ENCODE results near the gene OR52M1. TPM values are rescaled to one million over a fixed set of nuclear protein-coding genes. Genes with fewer than 3 reads are reported as not detected.
"Not testable (repeated sequence)": the region's sequence is repeated elsewhere in the genome, so short reads cannot be mapped to it uniquely, and the experiment has no call there.

The OR52M1 gene, protein sequence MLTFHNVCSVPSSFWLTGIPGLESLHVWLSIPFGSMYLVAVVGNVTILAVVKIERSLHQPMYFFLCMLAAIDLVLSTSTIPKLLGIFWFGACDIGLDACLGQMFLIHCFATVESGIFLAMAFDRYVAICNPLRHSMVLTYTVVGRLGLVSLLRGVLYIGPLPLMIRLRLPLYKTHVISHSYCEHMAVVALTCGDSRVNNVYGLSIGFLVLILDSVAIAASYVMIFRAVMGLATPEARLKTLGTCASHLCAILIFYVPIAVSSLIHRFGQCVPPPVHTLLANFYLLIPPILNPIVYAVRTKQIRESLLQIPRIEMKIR
- total RNA-seq, result not detected

DNA sequence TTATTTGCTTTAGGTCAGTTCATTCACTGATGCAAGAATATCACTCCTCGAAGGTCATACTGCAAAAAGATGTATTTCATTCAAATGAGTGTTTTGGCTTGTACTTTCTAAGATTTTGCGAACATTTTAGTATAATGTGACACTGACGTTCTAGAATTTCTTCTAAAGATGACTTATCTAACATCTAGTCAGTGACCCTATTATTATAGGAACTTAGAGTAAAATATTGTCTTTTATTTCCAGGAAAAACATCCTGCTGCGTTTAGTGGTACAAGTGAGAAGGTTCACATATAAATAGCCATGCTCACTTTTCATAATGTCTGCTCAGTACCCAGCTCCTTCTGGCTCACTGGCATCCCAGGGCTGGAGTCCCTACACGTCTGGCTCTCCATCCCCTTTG, at the start of gene OR52M1:
TSS of gene OR52M1 (plus strand) at position 301 of the 400 bp plus-strand sequence. CDS start at position 301, 0 bp downstream.
- ATAC-seq, result no peak
- no peak for DNase-seq (ENCODE audit: low spot score)

DNA sequence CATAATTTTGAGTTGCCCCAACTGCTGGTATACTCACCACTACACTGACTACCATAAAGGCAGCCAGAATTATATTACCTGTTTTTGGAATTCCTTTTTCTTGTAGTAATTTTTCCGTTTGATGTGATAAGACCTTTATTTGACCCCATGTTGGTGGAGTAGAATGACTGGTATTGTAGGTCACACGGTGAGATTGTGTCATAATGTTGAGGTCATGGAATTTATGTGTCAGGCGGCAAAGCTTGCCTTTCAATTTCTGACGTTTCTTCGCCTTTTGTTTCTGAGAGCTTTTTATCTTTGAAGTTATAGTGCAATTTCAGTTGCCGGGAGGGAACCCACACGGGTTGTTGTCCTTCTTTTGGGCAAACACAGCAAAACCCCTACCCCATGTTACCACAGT, 49.5 kb upstream of the OR52M1 start:
- DNase-seq (ENCODE audit: low spot score), result no peak
- no peak for ATAC-seq

DNA sequence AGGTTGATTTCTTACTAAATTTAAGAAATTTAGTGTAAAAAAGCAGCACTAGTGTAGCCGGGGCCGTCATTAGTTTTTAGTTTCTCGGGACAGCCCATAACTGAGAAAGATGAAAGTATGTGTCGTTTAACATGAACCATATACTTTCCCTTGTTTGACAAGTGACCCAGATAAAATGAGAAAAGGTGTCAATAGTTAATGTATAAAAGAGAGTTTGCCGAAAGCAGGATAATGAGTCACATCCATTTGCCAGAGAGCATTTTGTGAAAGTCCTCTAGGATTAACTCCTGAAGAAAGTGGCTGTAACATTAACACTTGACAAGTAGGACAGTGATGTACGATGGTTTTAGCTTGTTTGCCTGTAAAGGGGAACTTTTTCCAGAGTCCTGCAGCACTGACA, 49.0 kb upstream of the OR52M1 start:
- DNase-seq (ENCODE audit: low spot score) (no peak), ATAC-seq (no peak)

DNA sequence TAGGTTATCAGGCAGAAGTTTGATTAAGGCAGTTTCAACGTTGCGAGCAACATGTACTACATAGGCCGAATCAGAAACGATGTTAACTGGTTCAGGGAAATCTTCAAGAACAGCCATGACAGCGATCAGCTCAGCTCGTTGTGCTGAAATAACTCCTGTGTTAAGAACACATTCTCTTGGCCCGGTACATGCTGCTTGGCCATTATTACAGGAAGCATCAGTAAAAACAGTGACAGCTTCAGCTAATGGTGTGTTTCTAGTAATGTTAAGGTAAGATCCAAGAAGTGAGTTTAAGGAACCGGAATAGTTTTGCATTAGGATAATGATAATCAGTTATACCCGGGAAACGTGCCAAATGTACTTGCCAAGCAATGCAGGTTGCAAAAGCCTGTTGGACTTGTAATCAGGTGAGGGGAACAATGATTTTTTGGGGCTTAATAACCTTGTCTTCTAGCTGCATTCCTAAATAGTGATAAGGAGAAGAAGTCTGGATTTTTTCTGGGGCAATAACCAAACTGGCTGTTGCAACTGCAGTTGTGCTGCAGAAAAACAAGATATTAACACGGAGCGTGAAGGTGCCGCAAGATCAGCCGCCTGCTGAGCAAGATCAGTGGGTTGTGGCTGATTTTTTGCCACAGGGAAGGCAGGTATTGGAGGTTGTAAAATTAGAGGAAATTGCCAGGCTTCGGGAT, 48.3 kb upstream of the OR52M1 start:
- DNase-seq (ENCODE audit: low spot score) (no peak), ATAC-seq (peak; percentile 16)

DNA sequence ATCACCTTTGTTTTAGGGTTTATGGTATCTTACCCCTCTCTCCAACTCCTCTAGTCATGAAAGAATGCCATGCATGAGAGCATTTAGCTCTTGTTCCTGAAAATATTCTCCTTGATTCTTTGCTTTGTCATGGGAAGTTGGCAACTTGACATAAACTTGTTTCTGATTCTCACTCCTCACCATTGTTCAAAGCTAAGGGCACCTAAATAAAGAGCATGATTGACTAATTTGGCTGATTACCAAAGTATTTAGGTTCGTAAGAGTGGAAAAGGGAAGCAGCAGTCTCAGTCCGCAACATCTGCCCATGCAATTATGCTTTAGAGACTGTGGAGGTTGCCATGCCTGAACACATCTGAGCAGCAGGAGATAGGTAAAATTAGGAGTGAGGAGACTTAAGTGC, 36.1 kb upstream of the OR52M1 start:
- DNase-seq (ENCODE audit: low spot score) (no peak), ATAC-seq (no peak)

DNA sequence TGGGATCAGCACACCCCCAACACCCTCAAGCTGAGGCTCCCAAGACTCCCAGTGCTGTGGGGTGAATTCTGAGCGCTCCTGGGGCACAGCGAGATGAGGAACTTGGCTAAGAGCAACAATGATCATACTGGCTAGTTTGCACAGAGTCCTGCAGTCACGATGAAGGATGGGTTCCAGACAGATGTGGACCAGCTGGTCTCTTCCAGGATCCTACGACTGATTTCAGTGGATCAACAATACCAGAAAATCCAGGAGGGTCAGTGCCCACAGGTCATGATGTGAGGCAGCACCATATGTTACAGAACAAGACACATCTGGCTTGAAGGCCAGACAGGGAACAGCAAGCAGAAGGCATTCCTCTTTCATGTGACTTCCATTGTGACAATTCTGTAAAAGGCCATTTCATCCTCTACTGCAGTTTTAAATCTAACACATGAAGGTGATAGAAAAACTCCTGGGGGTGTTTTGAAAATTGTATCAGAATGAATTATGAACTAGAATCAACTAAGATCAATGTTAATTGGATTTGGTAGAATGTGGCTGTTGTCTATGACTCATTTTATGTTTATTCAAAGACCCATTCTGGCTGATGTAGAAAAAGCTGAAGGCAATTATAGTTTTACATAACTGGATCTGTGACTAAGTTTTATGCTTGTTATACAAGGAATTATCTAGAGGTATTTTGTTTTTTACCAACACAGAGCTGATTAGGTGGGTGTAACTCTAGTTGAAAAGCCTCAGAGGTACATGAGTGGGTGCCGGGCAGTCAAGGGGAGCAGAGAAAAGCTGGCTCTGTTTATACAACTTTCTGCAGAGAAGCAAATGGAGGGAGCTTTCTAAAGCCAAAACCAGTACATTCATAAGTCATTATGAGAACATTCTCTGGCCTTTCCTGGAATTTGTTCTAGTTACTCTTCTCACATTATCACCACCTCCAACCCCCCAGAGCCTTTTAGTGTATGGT, 33.4 kb upstream of the OR52M1 start:
- ATAC-seq (no peak), DNase-seq (ENCODE audit: low spot score) (no peak)

DNA sequence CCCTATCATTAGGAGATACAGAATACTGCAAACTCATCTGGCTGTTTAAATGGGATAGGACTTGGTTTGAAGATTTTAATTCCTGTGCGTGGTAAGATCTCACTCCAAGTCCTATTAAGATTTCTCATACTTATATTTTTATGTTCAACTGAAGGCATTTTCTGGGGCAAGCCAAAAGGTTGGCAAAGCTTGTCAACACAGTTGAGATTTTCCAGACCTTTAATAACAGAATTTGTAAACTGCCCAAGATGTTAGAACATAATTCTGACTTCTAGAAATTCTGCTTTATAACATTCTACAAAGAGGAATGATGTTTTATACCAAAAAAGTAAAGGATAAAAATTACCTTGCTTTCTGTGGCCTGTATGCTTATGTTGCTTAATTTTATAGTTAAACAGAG, 30.8 kb upstream of the OR52M1 start:
- DNase-seq (ENCODE audit: low spot score) (no peak), ATAC-seq (no peak)

DNA sequence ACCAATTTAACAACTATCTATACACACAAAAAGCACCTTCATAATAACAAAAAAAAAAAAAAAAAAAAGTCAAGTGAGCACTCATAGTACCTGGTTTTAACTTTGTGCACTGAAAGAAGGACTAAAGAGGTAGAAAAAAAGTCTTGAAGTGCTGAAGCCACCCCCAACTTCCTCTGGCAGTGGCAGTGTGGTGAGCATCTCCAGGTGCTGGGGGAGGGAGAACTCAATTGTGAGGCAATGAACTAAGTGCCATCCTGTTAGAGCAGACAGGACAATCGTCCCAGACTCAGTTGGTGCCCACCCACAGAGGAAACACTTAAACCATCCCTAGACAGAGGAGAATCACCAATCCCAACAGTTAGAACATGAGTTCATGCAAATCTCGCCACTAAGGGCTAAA, 22.7 kb upstream of the OR52M1 start:
- ATAC-seq (no peak), DNase-seq (ENCODE audit: low spot score) (no peak)

DNA sequence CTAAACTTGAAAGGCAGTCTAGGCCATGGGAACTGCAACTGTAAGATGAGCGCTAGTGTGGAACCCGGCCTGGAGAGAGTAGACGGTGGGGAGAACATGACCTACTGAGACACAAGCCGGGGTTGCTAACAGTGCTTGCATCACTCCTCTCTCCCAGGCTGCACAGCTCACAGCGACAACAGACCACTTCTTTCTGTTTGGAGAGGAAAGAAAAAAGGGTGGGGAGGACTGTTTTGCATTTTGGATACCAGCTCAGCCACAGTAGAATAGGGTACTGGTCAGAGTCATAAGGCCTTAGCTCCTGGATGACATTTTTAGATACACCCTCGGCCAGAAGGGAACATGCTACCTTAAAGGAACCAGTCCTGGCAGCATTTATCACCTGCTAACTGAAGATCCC, 22.2 kb upstream of the OR52M1 start:
- no peak for DNase-seq (ENCODE audit: low spot score)
- no peak for ATAC-seq

DNA sequence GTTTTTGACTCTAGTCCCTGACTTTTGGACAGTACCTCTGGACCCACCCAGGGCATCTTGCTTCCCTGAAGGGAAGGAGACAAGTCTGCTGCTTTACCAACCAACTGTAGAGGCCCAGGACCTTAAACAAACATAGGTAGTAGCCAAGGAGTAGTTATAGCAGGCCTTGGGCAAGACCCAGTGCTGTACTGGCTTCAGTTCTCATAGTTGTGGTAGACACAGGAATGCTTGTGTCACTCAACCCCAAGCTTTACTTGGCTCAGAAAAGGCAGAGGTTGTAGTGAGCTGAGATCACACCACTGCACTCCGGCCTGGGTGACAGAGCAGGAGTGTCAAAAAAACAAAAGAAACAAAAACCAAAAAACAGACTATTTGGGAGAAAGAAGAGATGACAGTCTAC, 21.3 kb upstream of the OR52M1 start:
- DNase-seq (ENCODE audit: low spot score) (no peak), ATAC-seq (no peak)

DNA sequence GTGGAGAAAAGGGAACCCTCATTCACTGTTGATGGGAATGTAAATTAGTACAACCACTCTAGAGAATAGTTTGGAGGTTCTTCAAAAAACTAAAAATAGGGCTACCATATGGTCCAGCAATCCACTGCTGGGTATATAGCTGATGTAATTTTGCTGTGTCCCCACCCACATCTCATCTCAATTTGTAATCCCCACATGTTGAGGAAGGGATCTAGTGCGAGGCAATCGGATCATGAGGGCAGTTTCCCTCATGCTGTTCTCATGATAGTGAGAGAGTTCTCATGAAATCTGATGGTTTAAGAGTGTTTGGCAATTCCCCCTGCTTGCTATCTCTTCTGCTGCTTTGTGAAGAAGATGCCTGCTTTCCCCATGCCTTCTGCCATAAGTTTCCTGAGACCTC, 17.1 kb upstream of the OR52M1 start:
- ATAC-seq, result no peak

DNA sequence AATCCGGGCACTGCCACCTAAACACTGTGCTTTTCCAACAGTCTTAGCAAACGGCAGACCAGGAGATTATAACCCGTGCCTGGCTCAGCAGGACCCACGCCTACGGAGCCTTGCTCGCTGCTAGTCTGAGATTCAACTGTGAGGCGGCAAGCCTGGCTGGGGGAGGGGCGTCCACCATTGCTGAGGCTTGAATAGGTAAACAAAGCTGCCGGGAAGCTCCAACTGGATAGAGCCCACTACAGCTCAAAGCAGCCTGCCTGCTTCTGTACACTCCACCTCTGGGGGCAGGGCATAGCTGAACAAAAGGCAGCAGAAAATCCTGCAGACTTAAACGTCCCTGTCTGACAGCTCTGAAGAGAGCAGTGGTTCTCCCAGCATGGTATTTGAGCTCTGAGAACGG, 13.3 kb upstream of the OR52M1 start:
- ATAC-seq; DNase-seq (ENCODE audit: low spot score): not testable (repeated sequence)

More for the DNA sequence above, 17.1 kb upstream of the OR52M1 start:
- DNase-seq (ENCODE audit: low spot score), result no peak

DNA sequence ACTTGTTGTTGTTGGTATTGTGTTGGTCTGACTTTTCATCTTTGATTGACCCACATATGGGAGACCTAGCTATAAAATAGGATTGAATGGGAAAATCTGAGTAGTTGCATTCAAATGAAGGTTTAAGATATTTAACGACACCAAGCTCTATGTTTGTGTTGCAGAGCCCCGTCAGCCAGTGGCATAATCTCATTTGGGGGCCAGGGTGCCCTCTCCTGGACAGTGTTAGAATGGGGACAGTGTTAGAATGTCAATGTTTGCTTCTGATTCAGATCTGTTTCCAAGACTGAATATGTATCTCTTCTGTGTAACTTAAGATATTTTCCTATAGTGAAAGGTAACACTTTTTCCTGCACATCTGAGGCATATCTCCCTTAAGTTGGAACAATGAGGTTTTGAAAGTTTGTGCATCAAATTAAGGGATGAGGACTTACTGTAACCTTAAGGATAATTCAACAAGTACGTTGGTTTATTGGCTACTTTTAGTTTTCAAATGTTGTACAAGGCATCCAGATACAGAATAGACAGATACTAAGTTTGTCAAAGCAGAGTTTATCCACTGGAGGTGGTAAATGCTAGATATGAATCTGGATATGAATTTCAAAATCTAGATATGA, 5.3 kb upstream of the OR52M1 start:
- peak; percentile 92 for ATAC-seq
- DNase-seq (ENCODE audit: low spot score), result peak; percentile 58

DNA sequence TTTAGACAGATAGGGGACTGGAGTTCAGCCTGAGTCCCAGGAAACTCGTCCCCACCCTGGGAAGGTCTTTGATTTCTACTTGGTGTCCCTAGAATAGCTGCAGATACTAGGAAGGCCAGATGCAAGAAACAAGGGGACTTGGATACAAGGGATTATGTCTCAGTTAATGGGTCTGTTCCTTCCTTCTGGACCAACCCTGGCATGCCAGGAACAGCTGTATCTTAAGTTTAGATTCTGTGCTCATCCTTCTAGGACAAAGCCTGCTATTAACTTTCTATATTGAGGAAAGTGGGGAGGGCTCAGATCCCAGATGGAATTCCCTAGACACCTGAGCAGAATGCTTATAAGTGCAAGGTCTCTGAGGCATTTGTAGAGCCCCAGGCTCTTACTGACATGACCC, 3.9 kb upstream of the OR52M1 start:
- no peak for ATAC-seq

DNA sequence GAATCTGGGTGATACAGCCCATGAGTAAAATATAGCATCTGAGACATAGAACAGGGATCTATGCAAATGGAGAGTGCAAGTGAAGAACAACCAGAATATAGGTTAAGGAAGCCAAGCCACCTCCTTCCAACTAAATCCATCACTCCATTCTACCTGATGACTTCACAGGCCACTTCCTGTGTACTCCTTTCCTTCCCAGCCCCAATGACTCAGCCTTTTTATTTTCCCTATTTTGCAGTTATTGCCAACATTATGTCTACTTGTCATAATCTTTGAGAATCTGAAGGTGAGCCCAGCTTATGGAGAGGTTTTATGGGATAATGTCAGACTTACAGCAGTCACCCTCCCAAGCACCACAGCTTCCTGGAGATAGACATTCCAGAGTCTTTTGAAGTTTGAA, 1.4 kb upstream of the OR52M1 start:
- ATAC-seq, result no peak
- DNase-seq (ENCODE audit: low spot score), result no peak

More for the DNA sequence above, 3.9 kb upstream of the OR52M1 start:
- no peak for DNase-seq (ENCODE audit: low spot score)

DNA sequence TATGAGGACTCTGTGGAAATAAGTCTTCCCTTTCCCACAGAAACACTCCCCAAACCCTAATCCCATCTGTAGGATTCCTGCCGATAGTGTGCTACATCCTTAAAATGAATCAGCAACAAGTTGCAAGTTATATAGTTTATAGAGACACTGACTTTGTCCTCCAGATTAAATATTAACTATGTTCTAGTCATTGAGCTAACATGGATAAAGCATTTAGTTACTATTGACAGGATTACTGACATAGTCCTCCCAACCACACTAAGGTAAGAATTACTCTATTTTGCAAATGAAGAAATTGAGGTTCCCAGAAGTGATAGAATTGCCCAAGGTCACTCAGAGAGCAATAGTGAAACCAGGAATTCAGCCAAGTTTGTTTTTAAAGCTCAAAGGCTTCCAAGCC, 1.9 kb downstream of the OR52M1 start:
- ATAC-seq, result peak; percentile 90
- DNase-seq (ENCODE audit: low spot score), result no peak

DNA sequence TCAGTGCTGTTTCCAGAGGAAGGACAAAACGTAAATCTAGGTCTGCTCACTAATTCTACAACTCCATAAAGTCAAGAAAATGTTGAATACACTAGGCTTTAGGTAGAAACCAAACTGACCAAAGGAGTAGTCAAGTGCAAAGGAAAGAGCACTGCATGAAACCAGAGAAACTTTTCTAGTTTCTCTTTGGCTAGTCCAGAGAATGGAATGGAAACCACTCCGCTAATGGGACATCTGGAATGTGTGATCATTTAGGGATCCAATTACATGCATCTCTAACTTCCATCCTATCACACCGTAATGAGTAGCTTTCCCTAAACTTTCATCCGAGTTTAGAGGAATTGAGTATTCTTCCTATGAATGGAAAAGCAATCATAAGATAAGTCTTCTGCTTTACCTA, 2.4 kb downstream of the OR52M1 start:
- ATAC-seq (peak; percentile 21), DNase-seq (ENCODE audit: low spot score) (no peak)

DNA sequence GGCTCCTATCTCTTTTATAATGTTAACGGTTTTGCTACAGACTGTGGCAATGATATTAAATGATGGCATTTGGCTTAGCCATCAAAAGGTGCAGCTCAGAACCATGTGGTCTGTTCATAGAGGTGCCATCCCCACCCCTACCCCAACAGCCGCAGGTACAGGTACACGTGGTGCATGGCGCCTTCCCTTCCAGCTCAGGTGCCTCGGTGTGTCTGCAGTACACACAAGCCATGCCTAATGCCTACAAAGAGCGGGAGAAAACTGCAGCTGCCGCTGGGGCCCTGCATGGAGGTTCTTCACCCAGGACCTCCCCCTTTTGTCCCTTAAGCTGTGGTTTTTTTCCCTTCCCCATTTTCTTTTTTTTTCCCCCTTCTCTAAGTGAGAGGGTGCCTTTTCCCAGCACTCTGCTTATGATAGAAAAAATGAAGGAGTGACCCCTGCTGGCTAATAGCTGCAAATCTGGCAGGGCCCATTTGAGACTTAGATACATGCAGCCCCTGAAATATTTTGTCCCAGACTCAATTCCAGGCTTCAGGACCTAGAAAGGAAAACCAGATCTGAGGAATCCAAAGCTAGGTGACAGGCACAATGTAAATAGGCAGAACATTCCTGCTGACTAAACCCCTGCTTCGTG, 6.5 kb downstream of the OR52M1 start:
- ATAC-seq, result peak; percentile 67
- DNase-seq (ENCODE audit: low spot score), result no peak

DNA sequence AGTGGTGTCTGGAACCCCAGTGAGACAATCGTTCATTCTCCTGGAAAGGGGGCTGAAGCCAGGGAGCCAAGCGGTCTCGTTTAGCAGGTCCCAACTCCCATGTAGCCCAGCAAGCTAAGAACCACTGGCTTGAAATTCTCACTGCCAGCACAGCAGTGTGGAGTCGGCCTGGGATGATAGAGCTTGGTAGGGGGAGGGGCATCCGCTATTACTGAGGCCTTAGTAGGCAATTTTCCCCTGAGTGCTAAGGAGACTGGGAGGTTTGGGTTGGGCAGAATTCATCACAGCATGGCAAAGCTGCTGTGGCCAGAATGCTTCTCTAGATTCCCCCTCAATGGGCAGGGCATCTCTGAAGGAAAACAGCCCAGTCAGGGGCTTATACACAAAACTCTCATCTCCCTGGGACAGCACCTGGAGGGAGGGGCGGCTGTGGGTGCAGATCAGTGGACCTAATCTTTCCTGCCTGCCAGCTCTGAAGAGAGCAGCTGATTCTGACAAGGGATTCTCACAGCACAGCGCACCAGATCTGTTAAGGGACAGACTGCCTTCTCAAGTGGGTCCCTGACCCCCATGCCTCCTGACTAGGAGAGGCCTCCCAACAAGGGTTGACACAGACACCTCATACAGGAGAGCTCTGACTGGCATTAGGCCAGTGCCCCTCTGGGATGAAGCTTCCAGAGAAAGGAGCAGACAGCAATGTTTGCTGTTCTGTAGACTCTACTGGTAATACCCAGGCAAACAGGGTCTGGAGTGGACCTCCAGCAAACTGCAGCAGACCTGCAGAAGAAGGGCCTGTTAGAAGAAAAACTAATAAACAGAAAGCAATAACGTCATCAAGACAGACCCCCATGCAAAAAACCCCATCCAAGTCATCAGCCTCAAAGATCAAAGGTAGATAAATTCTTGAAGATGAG, 14.8 kb downstream of the OR52M1 start:
- ATAC-seq, result no peak
- DNase-seq (ENCODE audit: low spot score), result no peak

All from left lobe of liver (tissue), 2 donors.